Superior temporal gyrus (tissue), 1 donor: Measurements from ENCODE around the gene ZNF804B.

Source experiments
- DNase-seq: peaks from one replicate; pipeline ENCODE4 v3.0.0-alpha.2; 2016; ENCODE audit errors: extremely low spot score

Gene ZNF804B

DNA sequence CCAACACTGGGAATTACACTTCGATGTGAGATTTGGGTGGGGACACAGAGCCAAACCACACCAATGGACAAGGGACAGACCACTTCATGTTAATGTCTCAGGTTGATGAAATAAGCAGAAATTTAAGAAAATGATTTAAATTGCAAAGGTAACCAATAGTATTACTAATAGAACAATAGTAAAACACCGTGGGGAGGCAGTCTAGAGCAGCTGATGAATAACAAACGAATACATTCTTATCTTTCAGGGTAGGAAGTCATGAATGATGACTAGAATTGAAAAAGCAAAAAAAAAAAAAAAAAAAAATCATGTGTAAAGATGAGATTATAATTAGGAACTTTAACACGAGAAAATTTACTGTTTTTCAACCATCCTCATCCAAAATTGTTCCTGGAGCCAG lies 207.9 kb downstream of the ZNF804B start:
- DNase-seq, result no peak

DNA sequence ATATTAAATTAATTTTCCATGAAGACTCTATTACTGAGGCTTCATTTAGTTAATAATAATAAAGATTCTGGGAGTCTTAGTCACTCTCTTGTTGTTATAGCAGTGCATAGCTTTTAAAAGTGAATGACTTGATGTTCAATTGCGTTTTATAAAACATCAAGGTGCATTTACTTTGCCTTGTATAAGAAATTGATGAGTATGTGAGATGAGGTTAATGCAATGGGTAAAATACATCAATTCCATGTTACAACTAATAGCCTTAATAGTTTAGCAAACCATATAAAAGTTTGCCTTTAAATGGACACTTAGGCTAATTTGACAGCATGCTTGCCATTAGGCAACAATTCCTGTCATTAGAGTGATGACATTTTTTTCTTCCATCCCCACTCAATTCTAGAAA lies 209.7 kb downstream of the ZNF804B start:
- DNase-seq, result no peak

DNA sequence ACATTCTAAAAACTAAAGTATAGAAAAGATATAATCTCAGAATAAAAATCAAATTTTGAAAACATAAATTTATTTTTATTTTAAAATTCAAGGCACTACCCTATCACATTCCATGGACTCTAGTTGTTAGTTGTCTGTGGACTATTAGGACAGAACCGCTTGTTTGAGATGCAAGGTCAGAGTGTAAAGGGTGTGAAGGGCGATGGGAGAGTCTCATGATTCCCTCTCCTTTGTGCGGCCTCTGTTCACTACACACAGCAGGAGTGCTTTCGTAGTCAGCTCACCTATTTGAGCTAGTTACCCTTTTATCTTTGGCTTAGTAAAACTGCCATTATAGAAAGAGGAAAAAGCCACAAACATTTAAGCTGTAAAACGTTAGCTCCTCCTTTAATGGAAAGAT lies 225.8 kb downstream of the ZNF804B start:
- no peak for DNase-seq

- no peak for DNase-seq
Observed at GRCh38 chr7:89001306-89001705, 241.8 kb downstream of the ZNF804B start.

DNA sequence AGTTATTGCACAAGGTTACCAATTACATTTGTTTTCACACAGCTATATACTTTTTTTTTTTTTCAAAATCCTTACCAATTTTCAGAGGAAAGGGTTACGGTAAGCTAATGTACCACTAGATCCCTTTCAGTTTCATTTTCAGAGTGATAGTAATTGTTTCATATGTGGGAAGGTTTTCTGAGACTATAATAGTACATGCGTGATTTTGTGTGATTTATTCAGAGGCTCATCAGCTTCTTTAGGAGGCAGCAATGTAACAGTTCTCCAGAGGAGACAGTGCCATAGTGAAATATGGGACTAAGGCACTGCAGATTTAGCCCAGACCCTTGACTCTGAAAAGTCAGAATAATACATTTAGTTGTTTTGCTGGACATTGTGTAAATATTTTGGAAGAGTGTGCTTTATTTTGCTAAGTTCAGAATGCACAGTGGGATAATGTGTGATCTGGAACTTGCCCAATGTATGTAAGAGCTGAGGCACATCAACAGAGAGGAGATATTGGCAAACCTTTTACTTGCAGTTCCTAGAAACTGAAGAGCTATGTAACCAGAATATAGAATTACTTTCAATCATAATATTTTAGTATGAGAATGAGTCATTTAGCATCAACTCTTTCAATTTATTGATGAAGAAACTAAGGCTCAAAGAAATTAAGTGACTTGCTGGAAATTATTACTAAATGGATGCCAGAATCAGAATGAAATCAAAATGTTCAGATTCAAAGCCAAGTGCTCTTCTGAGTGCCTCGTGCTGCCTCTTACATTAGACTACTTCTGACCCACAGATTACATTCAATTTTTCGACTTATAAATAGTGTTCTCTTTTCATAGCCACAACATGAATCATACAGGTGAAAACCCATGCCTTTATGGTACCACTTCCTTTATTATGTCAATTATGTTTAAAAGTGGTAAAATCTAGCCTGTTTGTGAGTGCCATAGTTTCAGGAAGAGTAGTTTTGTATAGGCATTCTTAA lies 243.8 kb downstream of the ZNF804B start:
- DNase-seq, result no peak

DNA sequence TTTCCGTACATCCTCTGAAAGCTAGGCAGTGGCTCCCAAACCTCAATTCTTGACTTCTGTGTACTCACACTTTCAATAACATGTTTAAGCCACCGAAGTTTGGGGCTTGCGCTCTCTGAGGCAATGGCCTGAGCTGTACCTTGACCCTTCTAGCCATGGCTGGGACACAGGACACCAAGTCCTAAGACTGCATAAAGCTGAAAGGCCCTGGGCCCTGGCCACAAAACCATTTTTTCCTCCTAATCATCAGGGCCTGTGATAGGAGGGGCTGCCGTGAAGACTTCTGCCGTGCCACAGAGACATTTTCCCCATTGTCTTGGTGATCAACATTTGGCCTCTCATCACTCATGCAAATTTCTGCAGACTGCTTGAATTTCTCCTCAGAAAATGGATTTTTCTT lies 252.5 kb downstream of the ZNF804B start:
- DNase-seq, result no peak

GRCh38 chr7:89017695-89018094 lies 258.2 kb downstream of the ZNF804B start:
- DNase-seq, result no peak

DNA sequence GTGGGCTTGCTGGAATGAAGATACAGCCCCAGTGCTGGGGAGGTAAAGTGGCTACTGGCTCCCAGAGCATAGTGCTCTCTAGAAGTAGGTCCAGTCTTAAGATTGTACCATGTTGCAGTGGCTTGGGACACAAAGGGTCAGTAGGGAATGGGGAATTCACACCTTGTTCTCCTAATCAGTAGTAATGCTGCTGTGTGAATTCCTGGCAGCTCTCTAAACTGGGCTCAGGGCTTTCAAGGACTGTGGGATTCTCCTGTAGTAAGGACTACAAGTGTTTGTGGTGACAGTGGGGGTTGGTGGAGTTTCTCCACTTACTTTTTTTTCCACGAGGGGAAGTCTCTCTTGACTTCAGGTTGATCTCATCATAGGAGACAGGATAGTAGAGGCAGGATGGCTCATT lies 262.2 kb downstream of the ZNF804B start:
- DNase-seq, result no peak

- DNase-seq, result no peak
Observed at GRCh38 chr7:89023206-89023605, 263.7 kb downstream of the ZNF804B start.

DNA sequence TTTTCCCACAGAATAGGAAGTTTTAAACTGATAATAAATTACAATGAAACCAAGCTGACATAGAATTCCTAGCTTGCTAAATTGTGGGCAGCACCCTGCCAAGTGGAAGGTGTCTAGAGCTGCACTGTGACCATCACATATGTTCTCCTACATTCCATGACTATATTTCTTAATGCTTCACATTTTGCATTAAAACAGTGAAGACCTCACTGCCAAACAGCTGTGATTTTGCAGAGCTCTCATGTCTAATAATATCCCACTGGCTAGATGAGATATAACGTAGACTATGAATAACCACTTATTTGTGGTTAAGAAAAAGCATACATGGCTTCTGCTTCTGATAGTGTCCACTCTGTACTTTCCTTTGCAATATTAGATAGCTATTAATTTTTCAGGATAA lies 264.4 kb downstream of the ZNF804B start:
- DNase-seq, result peak; percentile 26

GRCh38 chr7:89027781-89028180 lies 268.3 kb downstream of the ZNF804B start:
- DNase-seq, result no peak

- DNase-seq, result no peak
Observed at GRCh38 chr7:89028319-89028718, 268.8 kb downstream of the ZNF804B start.

- DNase-seq, result no peak
Observed at GRCh38 chr7:89029864-89030263, 270.4 kb downstream of the ZNF804B start.

GRCh38 chr7:89041240-89041639 lies 281.7 kb downstream of the ZNF804B start:
- DNase-seq, result no peak

- no peak for DNase-seq
Observed at GRCh38 chr7:89042940-89043339, 283.4 kb downstream of the ZNF804B start.

DNA sequence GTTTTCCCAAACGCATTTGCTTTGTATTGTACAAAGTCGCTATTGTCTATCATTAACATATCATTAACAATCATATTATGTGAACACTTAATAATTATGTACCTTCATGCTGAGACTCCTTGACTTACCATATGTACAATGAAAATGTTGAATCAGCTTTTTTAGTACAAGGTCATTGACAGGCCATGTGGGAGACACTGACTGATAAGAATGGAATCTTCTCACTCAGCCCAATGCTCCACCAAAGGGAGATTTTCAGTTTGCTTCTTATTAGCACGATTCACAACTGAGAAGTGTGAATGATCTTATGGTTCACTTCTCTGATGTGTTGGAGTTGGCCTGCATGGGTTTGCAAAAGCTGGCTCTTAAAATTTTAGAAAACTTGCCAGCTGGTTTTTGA lies 289.5 kb downstream of the ZNF804B start:
- no peak for DNase-seq

DNA sequence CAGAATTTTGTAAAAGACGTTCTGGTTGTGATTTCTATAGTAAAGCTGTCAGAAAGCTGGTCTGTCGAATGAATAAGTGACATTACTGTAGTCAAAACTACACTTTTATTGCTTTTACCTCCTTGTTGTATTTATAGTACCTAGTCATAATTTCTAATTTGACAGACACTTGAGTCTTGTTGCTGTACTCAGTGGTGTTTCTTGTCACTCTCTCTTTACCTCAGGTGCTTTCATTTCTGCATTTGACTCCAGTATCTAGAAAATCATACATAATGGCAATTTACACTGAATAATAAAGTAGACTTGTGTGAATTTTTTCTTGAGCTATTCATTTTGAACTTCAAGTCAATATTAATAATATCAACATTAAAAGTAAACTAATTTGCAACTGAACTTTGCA lies 293.6 kb downstream of the ZNF804B start:
- no peak for DNase-seq

- DNase-seq, result no peak
Observed at GRCh38 chr7:89054361-89054760, 294.9 kb downstream of the ZNF804B start.

DNA sequence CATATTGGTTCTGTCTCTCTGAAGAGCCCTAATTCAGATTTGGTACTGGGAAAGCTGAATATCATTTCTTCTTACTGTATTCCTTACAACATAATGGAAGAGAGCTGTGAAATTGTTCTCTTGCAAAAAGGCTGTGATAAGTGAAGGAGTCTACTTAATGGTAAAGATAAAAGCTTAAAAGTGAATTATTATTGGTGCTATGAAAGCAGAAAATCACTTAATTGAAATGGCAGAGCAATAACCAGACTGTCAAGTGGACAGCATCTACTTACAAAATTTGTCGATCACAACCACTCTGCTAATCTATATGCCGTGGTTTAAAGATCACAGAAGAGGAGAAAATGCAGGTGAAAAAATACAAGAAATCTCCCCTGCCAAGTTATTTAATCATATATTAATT lies 300.7 kb downstream of the ZNF804B start:
- DNase-seq, result no peak

DNA sequence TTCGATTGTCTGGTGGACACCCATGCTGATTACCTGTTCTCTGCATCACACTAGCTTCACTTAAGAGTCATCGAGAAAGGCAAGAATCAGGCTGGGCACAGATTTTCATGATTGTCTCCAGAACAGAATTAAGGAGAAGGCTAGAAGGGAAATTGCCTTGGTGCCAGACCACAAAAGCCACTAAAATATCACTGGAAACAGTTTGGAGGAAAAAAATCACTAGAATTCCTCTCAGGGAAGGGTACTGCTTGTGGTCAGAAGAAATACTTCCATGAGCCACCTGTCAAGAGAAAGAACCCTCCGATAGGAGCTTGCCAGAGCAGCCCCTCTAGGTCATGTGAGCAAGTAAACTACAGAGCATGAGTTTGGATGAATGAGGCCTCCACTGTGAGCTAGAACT lies 305.3 kb downstream of the ZNF804B start:
- DNase-seq, result no peak

- DNase-seq, result no peak
Observed at GRCh38 chr7:89067048-89067447, 307.5 kb downstream of the ZNF804B start.

- DNase-seq, result no peak
Observed at GRCh38 chr7:89072081-89072480, 312.6 kb downstream of the ZNF804B start.

- DNase-seq, result no peak
Observed at GRCh38 chr7:89073776-89074175, 314.3 kb downstream of the ZNF804B start.

GRCh38 chr7:89077992-89078391 lies 318.5 kb downstream of the ZNF804B start:
- no peak for DNase-seq
